Measurements from ENCODE around the gene HYAL2.
"Not testable (repeated sequence)": the region's sequence is repeated elsewhere in the genome, so short reads cannot be mapped to it uniquely, and the experiment has no call there.

HYAL2 gene

DNA sequence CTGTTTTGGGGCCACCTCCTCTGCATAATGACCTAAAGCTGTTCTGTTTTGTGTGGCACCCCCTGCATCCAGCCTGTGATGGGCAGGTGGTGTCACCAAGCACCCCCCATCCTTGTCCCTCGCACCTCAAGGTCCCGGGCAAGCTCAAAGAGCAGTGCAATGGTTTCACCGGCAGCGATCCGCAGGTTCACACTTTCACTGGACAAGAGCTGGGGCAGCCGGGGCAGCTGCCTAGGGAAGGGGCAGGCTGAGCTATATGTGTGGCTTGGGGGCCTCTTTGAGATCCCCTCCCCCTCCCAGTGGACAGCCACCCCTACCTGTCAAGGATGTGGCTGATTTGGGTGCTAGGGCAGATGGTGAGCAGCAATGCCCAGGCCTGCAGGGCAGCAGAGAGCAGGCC lies 33.4 kb downstream of the HYAL2 start:
- Mint-ChIP-seq H3K4me3 (peak overlapping the region in 1 of 2 donors; percentile 32), H3K27me3 (no peaks in the 10 kb centered on the region), H3K4me1 (peaks cover 20 to 24% of the 10 kb centered on the region in 2 donors), H3K9me3 (no peaks in the 10 kb centered on the region), H3K36me3 (peaks cover 30 to 49% of the 10 kb centered on the region in 2 donors), H3K27ac (no peak overlapping the region)
- ATAC-seq (replicated peaks): no peak
- no peak for DNase-seq

DNA sequence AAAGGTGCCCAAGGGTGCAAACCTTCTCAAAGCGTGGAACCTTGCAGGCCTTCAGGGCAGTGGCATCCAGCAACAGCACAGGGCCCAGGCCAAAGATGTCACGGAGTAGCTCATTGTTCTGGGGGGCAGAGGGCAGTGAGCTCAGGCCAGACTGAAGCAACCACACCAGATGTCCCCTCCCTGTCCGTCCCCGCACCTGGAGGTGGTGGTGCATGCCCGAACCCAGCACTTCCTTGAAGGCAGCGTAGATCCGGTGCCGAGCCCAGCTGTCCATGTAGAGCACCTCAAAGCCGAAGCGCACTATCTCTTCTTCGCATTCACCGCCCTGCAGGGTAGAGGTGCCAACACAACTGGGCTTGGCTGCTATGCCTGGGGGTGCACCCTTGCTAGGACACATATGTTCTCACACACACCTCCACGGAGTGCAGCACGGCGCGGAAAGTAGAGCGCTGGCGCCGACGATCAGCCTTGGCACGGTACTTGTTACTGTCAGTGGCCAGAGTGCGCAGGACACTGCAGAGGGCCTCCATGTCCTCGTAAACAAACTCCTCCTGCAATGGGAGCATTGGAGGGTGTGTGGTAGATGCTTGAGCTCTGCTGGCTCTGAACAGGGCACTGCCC lies 34.0 kb downstream of the HYAL2 start:
- no peak for ATAC-seq (replicated peaks)
- Mint-ChIP-seq H3K36me3 (peaks cover 30 to 49% of the 10 kb centered on the region in 2 donors), H3K27me3 (no peaks in the 10 kb centered on the region), H3K9me3 (no peaks in the 10 kb centered on the region), H3K4me3 (no peak overlapping the region), H3K4me1 (peaks cover 18 to 24% of the 10 kb centered on the region in 2 donors), H3K27ac (no peak overlapping the region)
- no peak for DNase-seq

DNA sequence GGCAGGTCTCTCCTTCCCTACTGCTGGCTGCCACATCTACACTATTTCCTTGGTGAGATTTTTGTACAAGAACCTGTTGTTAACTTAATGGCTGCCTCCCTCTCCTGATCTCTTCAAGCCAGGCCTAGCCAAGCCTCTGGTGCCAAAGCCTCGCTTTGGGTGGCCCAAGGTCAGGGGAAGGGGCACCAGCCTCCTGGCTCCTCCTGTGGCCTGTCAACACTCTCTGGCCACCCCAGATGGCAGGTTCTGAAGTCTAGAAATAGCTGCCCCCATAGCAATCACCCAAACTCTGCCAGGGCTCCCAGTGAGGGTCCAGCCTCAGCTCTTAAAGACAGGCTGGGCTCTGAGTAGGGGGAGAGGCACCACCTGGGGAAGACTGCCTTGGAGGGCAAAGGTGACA lies 35.3 kb downstream of the HYAL2 start:
- H3K9me3 Mint-ChIP-seq: no peaks in the 10 kb centered on the region
- peaks cover 30 to 42% of the 10 kb centered on the region in 2 donors for H3K36me3 Mint-ChIP-seq
- DNase-seq (no peak), ATAC-seq (replicated peaks) (no peak)
- peak overlapping the region; percentile 43 for H3K27ac Mint-ChIP-seq
- no peaks in the 10 kb centered on the region for H3K27me3 Mint-ChIP-seq
- peaks cover 10 to 14% of the 10 kb centered on the region in 2 donors for H3K4me1 Mint-ChIP-seq
- no peak overlapping the region for H3K4me3 Mint-ChIP-seq

DNA sequence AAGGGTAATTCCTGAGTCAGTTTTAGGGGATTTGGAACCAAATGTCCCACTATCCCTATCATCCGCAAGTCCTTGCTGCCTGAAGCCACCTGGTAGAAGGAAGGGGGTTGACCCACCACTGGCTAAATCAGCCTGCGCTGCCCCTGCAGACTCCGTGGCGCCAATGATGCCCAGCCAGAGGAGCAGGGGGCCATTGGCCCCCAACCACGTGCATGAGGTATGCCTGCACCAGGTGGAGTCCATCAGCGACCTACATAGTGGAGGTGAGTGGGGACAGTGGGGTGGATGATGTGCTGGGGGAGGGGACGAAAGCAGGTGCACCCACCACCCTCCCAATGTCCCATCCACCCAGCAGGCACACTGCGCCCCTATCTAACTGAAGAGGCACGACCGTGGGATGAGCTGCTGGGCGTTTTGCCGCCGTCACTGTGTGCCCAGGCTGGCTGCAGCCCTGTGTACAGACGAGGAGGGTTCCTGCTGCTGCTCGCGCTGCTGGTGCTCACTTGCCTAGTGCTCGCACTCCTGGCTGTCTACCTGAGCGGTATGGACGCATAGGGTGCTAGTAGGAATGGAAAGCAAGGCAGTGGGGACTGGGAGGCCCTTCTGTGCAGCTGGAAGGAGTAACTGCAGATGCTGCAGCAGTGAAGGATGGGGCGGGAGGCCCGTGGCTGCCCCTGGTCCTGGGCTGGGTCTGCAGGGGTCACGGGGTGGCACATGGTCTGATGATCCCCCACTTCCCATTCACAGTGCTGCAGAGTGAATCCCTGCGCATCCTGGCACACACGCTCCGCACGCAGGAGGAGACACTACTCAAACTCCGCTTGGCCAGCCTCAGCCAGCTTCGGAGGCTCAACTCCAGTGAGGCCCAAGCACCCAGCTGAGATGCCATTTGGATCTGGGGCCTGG lies 36.0 kb downstream of the HYAL2 start:
- Mint-ChIP-seq H3K36me3 (peaks cover 29 to 41% of the 10 kb centered on the region in 2 donors), H3K9me3 (no peaks in the 10 kb centered on the region), H3K27me3 (no peaks in the 10 kb centered on the region), H3K27ac (no peak overlapping the region), H3K4me3 (no peak overlapping the region), H3K4me1 (peaks cover 10 to 13% of the 10 kb centered on the region in 2 donors)
- no peak for ATAC-seq (replicated peaks)
- DNase-seq: no peak

DNA sequence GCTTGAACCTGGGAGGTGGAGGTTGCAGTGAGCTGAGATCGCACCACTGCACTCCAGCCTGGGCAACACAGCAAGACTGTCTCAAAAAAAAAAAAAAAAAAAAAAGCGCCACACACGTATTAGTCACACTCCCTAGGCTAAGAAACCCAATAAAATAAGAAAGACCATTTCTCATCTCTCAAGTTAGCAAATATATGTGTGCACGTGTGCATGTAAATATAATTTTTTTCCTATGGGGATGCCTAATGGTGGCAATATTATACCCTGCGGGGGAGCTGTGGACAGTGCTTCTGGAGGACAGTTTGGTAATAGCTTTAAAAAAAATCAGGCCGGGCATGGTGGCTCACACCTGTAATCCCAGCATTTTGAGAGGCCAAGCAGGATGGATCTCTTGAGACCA lies 38.4 kb downstream of the HYAL2 start:
- H3K4me1 Mint-ChIP-seq; H3K4me3 Mint-ChIP-seq; ATAC-seq (replicated peaks); H3K27ac Mint-ChIP-seq; H3K9me3 Mint-ChIP-seq; DNase-seq; H3K27me3 Mint-ChIP-seq: not testable (repeated sequence)
- peaks cover 18 to 26% of the 10 kb centered on the region in 2 donors for H3K36me3 Mint-ChIP-seq

DNA sequence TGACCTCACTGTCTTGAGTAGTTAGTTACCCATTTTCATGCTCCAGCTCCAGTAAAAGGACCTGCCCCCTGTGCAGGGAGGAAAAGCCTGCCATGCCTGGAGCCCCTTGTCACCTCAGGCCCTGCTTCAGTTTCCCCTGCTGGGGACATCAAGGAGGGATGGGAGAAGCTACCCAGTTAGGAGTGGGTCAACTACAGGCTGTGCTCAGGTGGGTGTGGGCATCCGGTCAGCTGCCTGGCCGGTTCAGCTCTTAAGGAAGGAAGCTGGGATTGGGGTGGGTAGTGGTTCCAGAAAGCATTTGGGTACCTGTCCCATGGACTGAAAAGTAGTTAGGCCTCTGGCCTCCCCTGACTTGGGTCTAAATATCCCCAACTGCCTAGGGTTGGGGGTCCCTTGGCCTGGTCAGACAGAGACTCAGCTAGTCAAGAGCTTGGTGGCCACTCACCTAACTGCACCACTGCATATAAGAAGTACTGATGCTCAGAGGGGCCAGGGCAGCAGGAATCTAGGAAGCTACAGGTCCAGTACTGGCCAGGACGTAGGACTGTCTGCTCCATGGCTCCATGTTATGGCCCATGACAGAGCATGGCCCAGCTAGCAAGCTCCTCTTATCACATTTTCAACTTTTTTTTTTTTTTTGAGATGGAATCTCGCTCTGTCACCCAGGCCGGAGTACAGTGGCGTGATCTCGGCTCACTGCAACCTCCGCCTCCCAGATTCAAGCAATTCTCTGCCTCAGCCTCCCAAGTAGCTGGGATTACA lies 43.1 kb downstream of the HYAL2 start:
- H3K4me3 Mint-ChIP-seq: no peak overlapping the region
- no peaks in the 10 kb centered on the region for H3K36me3 Mint-ChIP-seq
- H3K4me1 Mint-ChIP-seq: peaks cover 10 to 20% of the 10 kb centered on the region in 2 donors
- H3K27me3 Mint-ChIP-seq: peaks cover 28 to 32% of the 10 kb centered on the region in 2 donors
- DNase-seq (no peak), ATAC-seq (replicated peaks) (peak in 1 of 2 donors; percentile 23)
- H3K9me3 Mint-ChIP-seq: no peaks in the 10 kb centered on the region
- H3K27ac Mint-ChIP-seq: no peak overlapping the region

DNA sequence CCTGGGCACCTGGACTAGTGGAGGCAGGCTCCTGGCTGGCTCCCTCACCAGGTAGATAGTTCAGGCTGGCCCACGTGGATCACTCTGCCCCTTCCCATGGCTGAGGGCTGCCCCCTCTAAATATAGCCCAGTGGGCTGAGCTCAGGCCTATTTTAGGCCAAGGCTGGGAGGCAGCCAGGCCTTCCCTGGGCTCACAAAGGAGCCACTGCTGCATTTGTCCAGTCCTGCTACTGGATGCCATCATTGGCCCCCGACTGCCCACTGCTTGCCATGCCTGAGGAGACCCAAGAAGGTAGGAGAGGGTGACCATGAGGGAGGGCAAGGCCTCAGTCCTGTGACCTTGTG lies 43.7 kb downstream of the HYAL2 start, which contains the start of gene LSMEM2:
Gene LSMEM2, plus strand, starts transcription at position 208 of the 345 bp plus-strand sequence. Its CDS starts 27 bp downstream, at position 235.
- Mint-ChIP-seq H3K4me3 (no peak within 1 kb of the TSS), H3K27me3 (peaks cover 33 to 38% of the 10 kb centered on the region in 2 donors), H3K27ac (no peak within 1 kb of the TSS), H3K36me3 (no peaks in the 10 kb centered on the region), H3K4me1 (peaks cover 14 to 26% of the 10 kb centered on the region in 2 donors), H3K9me3 (no peaks in the 10 kb centered on the region)
- DNase-seq: no peak
- ATAC-seq (replicated peaks): no peak

DNA sequence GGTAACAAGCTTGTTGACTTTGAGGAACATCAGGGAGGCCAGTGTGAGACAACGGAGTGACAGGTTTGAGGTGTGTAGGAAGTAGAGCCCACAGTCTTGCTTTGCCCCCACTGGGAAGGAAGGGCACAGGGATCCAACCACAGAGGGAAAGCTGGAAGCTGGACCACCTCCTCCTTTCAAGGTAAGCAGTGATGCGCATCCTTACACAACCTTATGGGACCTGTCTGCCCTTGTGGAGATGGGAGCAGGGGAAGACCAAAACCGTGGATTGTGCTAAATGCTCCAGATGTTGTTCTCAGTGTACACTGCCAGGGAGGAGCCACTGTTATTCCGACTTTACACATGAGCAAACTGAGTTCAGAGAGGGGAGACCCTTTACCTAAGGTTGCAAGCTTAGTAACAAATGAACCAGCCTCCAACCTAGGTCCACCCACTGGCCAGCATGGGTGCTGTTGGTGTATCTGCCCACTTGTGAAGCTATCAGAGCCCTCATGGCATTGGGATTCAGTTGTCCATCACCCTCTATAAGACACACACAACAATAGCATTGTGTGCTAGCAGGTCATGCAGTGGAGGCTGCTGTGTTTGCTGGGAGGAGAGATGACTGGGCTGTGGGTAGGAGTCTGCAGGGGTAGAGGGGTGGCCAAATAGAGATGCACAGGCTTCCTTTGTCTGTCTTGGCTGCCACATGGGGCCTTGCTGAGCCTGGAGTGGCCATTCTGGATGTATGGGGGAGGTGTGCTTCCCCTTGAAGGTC lies 44.2 kb downstream of the HYAL2 start:
- H3K27me3 Mint-ChIP-seq: peaks cover 35 to 43% of the 10 kb centered on the region in 2 donors
- H3K4me1 Mint-ChIP-seq: peaks cover 16 to 28% of the 10 kb centered on the region in 2 donors
- ATAC-seq (replicated peaks) (peak in 1 of 2 donors; percentile 22), DNase-seq (no peak)
- H3K36me3 Mint-ChIP-seq: no peaks in the 10 kb centered on the region
- H3K4me3 Mint-ChIP-seq: no peak overlapping the region
- no peak overlapping the region for H3K27ac Mint-ChIP-seq
- H3K9me3 Mint-ChIP-seq: no peaks in the 10 kb centered on the region

DNA sequence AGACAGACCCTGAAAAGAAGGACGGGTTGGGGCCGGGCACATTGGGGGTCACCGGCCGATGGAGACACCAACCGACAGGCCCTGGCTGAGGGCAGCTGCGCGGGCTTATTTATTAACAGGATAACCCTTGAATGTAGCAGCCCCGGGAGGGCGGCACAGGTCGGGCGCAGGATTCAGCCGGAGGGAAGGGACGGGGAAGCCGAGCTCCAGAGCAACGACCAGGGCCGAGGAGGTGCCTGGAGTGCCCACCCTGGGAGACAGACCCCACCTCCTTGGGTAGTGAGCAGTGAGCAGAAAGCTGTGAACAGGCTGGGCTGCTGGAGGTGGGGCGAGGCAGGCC lies 45.8 kb downstream of the HYAL2 start:
- H3K27ac Mint-ChIP-seq: no peak overlapping the region
- DNase-seq (no peak), ATAC-seq (replicated peaks) (no peak)
- no peaks in the 10 kb centered on the region for H3K9me3 Mint-ChIP-seq
- H3K27me3 Mint-ChIP-seq: peaks cover 40 to 49% of the 10 kb centered on the region in 2 donors
- H3K4me1 Mint-ChIP-seq: peaks cover 20 to 34% of the 10 kb centered on the region in 2 donors
- no peak overlapping the region for H3K4me3 Mint-ChIP-seq
- no peaks in the 10 kb centered on the region for H3K36me3 Mint-ChIP-seq

DNA sequence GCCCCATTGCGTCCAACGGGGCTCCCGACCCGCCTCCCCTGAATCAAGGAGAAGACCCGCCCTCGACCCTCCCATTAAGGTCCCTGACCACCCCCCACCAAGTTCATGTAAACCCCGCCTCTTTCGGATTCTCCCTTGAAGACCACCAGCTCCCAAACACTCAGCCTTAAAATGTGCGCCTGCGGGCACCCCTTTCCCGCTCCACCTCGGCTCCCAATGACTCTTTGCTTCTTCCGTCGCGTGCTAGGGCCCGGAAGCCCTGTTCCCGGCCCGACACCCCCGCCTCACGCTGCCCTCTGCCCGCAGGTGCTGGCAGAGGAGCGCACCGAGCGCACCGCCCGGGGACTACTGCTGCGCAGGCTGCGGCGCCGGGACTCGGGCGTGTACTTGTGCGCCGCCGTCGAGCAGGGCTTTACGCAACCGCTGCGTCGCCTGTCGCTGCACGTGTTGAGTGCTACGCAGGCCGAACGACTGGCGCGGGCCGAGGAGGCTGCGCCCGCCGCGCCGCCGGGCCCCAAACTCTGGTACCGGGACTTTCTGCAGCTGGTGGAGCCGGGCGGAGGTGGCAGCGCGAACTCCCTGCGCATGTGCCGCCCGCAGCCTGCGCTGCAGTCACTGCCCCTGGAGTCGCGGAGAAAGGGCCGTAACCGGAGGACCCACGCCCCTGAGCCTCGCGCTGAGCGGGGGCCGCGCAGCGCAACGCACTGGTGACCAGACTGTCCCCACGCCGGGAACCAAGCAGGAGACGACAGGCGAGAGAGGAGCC lies 46.4 kb downstream of the HYAL2 start:
- Mint-ChIP-seq H3K27me3 (peaks cover 40 to 49% of the 10 kb centered on the region in 2 donors), H3K4me3 (peak overlapping the region; percentile 63 to 83), H3K9me3 (no peaks in the 10 kb centered on the region), H3K4me1 (peaks cover 20 to 34% of the 10 kb centered on the region in 2 donors), H3K27ac (peak overlapping the region; percentile 81), H3K36me3 (no peaks in the 10 kb centered on the region)
- no peak for DNase-seq
- ATAC-seq (replicated peaks): no peak

DNA sequence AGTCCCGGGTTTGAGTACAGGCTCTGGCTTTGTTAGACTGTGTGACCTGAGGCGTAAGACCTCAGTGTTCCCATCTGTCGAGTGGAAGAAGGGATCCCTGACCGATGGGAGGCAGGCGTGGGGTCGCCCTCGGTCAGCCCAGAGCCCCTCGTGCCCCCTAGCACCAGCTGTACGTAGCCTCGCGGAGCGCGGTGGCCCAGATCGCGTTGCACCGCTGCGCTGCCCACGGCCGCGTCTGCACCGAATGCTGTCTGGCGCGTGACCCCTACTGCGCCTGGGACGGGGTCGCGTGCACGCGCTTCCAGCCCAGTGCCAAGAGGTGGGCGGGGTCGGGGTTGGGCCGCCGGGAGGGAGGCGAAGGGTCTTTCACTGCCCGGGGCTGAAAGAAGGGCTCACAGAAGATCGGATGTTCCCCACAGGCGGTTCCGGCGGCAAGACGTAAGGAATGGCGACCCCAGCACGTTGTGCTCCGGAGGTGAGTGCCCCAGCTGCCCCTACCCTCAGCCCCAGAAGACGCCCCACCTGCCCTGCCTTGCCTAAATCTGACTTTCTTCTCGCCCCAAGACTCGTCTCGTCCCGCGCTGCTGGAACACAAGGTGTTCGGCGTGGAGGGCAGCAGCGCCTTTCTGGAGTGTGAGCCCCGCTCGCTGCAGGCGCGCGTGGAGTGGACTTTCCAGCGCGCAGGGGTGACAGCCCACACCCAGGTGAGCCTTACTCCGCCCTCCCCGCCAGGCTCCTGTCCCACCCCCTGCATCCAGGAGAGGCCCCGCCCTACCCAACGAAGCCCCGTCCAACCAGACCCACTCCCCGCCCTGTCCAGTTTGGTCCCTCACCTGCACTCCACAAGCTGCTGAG lies 47.2 kb downstream of the HYAL2 start:
- ATAC-seq (replicated peaks) (no peak), DNase-seq (no peak)
- Mint-ChIP-seq H3K4me1 (peaks cover 20 to 34% of the 10 kb centered on the region in 2 donors), H3K9me3 (no peaks in the 10 kb centered on the region), H3K27me3 (peaks cover 40 to 49% of the 10 kb centered on the region in 2 donors), H3K36me3 (no peaks in the 10 kb centered on the region), H3K27ac (peak overlapping the region; percentile 51), H3K4me3 (peak overlapping the region; percentile 37 to 83)

DNA sequence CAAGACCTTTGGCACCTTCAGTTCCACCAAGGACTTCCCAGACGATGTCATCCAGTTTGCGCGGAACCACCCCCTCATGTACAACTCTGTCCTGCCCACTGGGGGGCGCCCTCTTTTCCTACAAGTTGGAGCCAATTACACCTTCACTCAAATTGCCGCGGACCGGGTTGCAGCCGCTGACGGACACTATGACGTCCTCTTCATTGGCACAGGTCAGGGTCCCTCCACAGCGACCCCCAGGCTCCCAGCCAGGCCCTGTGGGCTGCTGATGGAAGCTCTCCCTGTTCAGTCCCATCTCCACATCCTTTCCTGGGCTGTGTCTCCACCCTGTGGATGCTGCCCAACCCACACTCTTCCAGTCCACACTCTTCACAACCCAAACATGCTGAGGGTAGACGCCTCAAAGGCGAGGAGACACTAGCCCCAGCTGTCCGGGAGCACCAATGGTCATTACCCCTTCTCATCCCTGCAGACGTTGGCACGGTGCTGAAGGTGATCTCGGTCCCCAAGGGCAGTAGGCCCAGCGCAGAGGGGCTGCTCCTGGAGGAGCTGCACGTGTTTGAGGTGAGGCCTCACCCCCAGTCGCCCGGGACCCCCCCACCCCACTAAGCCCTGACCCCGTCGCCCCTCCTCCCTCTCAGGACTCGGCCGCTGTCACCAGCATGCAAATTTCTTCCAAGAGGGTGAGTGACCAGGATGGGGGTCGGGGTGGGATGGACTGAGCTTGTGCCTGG lies 48.0 kb downstream of the HYAL2 start:
- ATAC-seq (replicated peaks): peak; percentile 43 to 50
- H3K27ac Mint-ChIP-seq: peak overlapping the region; percentile 32
- no peaks in the 10 kb centered on the region for H3K36me3 Mint-ChIP-seq
- H3K27me3 Mint-ChIP-seq: peaks cover 40 to 58% of the 10 kb centered on the region in 2 donors
- no peaks in the 10 kb centered on the region for H3K9me3 Mint-ChIP-seq
- peak overlapping the region; percentile 42 to 43 for H3K4me3 Mint-ChIP-seq
- peaks cover 20 to 34% of the 10 kb centered on the region in 2 donors for H3K4me1 Mint-ChIP-seq
- peak; percentile 64 for DNase-seq

Measured in stimulated activated naive B cell treated with anti-CD40 and anti-IgM and Interleukin-4, amounts not matched to agents 10 μg/mL and 1 μg/mL and 100 μg/mL, for 72 hours (primary cell).